OCI-LY3 (cell line): ENCODE results near the gene RAB31.
"Not testable (repeated sequence)": the region's sequence is repeated elsewhere in the genome, so short reads cannot be mapped to it uniquely, and the experiment has no call there.

Experiments
- H2AFZ ChIP-seq: fragments of 200-600, 300-600 bp; shearing (Covaris generic); 2 replicates; pipeline ENCODE4 v1.6.0; 2014; ENCODE audit warnings: antibody characterized with exemption, low read depth, low read length
- H3K27ac ChIP-seq: fragments of 200-600, 300-600 bp; sonication (generic); 2 replicates; pipeline ENCODE4 v1.5.1; 2014; ENCODE audit warnings: mild to moderate bottlenecking, low read length, moderate library complexity, mixed read lengths
- H3K27me3 ChIP-seq: fragments of 200-600, 300-600 bp; sonication (generic); 2 replicates; pipeline ENCODE4 v1.6.1; 2014; ENCODE audit warnings: low read depth, low read length, mixed read lengths
- H3K36me3 ChIP-seq: fragments of 200-600, 300-600 bp; sonication (generic); replicated peaks from 2 replicates; pipeline ENCODE3; 2014; ENCODE audit warnings: low read depth, low read length, mixed read lengths
- H3K4me1 ChIP-seq: fragments of 300-600, 200-600 bp; sonication (generic); 2 replicates; pipeline ENCODE4 v1.6.1; 2014; ENCODE audit warnings: low read length, mixed read lengths
- H3K4me2 ChIP-seq: fragments of 200-600, 300-600 bp; sonication (generic); 2 replicates; pipeline ENCODE4 v1.6.1; 2014; ENCODE audit warnings: low read length, mixed read lengths
- H3K4me3 ChIP-seq: fragments of 300-600, 200-600 bp; sonication (generic); 2 replicates; pipeline ENCODE4 v1.5.1; 2014; ENCODE audit warnings: antibody characterized with exemption, mild to moderate bottlenecking, low read length, moderate library complexity
- H3K79me2 ChIP-seq: fragments of 300-600, 200-600 bp; shearing (Covaris generic); 2 replicates; pipeline ENCODE4 v1.6.1; 2014; ENCODE audit warnings: mild to moderate bottlenecking, low read length, mixed read lengths
- H3K9ac ChIP-seq: fragments of 300-600, 200-600 bp; shearing (Covaris generic); 2 replicates; pipeline ENCODE4 v1.6.0; 2014; ENCODE audit warnings: mild to moderate bottlenecking, low read length, moderate library complexity
- H3K9me3 ChIP-seq: fragments of 200-600, 300-600 bp; shearing (Covaris generic); 2 replicates; pipeline ENCODE4 v1.6.1; 2014; ENCODE audit warnings: low read length, mixed read lengths; ENCODE audit not compliant: insufficient read depth
- H4K20me1 ChIP-seq: fragments of 200-600, 300-600 bp; sonication (generic); 2 replicates; pipeline ENCODE4 v1.6.1; 2016; ENCODE audit warnings: low read length, mixed read lengths; ENCODE audit not compliant: insufficient read depth
- EZH2phosphoT487 ChIP-seq: fragments of 200-600 bp; shearing (Covaris generic); IDR thresholded peaks from 2 replicates; pipeline ENCODE4 v1.6.1; 2018; ENCODE audit warnings: antibody characterized with exemption, mixed run types, low read depth
- TF ChIP-seq, protein P1 (sequence below): fragments of 200-600, 300-600 bp; sonication (generic); IDR thresholded peaks from 2 replicates; pipeline ENCODE4 v1.5.1; 2014; ENCODE audit warnings: antibody characterized with exemption, low read length, low read depth

RAB31 gene

DNA sequence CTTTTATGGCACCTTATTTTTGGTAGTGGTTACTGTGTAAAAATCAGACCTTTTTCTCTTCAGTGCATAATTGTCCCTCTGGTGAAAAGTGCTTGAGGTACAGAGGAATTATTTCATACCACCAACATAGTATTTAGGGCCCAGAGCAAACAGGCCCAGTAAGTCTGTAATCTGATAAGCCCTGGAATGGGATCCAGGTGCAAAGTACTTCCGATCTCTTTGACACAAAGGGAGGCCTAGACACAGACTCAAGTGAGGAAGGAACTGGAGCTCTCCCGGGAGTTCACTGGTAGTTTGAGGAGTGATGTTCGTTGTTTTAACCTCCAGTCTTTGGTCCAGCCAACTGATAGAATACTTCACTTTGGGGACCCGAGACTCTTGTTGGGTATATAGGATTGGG lies 57.4 kb downstream of the RAB31 start:
- H3K4me3 ChIP-seq, result no peak overlapping the region
- H3K27ac ChIP-seq, result no peak overlapping the region
- no peaks in the 10 kb centered on the region for H3K79me2 ChIP-seq
- no peak overlapping the region for H3K4me2 ChIP-seq
- H3K9ac ChIP-seq, result no peak overlapping the region
- no peaks in the 10 kb centered on the region for H4K20me1 ChIP-seq
- TF ChIP-seq EZH2phosphoT487, result no peak
- TF ChIP-seq, protein P1, sequence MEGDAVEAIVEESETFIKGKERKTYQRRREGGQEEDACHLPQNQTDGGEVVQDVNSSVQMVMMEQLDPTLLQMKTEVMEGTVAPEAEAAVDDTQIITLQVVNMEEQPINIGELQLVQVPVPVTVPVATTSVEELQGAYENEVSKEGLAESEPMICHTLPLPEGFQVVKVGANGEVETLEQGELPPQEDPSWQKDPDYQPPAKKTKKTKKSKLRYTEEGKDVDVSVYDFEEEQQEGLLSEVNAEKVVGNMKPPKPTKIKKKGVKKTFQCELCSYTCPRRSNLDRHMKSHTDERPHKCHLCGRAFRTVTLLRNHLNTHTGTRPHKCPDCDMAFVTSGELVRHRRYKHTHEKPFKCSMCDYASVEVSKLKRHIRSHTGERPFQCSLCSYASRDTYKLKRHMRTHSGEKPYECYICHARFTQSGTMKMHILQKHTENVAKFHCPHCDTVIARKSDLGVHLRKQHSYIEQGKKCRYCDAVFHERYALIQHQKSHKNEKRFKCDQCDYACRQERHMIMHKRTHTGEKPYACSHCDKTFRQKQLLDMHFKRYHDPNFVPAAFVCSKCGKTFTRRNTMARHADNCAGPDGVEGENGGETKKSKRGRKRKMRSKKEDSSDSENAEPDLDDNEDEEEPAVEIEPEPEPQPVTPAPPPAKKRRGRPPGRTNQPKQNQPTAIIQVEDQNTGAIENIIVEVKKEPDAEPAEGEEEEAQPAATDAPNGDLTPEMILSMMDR, result no peak
- no peaks in the 10 kb centered on the region for H3K9me3 ChIP-seq
- H3K36me3 ChIP-seq, result no peaks in the 10 kb centered on the region
- H3K27me3 ChIP-seq, result no peaks in the 10 kb centered on the region
- H3K4me1 ChIP-seq, result no peaks in the 10 kb centered on the region
- no peak overlapping the region for H2AFZ ChIP-seq

DNA sequence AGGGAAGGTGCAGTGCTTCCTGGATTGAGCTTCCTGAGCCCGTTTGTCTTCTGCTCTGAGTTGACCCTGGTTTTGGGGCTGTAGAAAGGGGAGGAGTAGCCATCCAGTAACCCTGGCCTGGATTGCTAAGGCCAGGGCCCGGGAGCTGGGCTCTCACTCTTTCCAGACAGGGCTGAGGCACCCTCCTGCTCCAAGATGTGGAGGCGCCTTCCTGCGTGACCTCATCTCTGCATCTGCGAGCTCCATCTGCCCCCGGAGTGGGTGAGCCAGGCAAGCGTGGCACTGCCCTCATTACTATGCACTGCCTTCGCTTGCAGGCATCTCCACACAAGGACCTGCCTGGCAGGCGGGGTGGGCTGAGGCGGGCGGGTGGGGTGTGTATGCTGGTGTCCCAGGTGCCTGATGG lies 58.0 kb downstream of the RAB31 start:
- Histone ChIP-seq H3K4me1 (peaks cover 3% of the 10 kb centered on the region), H3K79me2 (no peaks in the 10 kb centered on the region), H3K9me3 (no peaks in the 10 kb centered on the region), H3K27me3 (no peaks in the 10 kb centered on the region), H3K27ac (no peak overlapping the region), H4K20me1 (no peaks in the 10 kb centered on the region), H2AFZ (no peak overlapping the region), H3K4me2 (no peak overlapping the region), H3K36me3 (no peaks in the 10 kb centered on the region), H3K4me3 (no peak overlapping the region), H3K9ac (no peak overlapping the region)
- no peak for TF ChIP-seq EZH2phosphoT487
- TF ChIP-seq, protein P1, result no peak

DNA sequence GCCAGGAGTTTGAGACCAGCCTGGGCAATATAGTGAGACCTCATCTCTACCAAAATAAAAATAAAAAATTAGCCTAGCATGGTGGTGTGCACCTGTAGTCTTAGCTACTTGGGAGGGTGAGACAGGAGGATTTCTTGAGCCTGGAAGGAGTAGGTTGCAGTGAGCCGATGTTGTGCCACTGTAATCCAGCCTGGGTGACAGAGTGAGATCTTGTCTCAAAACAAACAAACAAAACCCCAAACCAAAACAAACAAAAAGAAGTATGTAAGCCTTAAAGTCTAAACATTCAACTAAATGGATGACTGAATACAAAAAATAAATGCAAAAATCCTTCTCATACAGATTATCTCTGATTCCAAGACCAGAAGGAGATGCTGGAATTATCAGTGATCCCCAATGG lies 58.6 kb downstream of the RAB31 start:
- H3K79me2 ChIP-seq, result no peaks in the 10 kb centered on the region

DNA sequence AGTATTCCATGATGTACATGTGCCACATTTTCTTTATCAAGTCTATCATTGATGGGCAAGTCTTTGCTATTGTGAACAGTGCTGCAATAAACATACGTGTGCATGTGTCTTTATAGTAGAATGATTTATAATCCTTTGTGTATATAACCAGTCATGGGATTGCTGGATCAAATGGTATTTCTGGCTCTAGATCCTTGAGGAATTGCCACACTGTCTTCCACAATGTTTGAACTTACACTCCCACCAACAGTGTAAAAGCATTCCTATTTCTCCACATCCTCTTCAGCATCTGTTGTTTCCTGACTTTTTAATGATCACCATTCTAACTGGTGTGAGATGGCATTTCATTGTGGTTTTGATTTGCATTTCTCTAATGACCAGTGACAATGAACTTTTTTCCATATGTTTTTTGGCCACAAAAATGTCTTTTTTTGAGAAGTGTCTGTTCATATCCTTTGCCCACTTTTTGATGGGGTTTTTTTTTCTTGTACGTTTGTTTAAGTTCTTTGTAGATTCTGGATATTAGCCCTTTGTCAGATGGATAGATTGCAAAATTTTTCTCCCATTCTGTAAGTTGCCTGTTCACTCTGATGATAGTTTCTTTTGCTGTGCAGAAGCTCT lies 60.1 kb downstream of the RAB31 start:
- not testable (repeated sequence) for H3K36me3 ChIP-seq, H3K9ac ChIP-seq, H3K27me3 ChIP-seq, H3K27ac ChIP-seq, H3K4me2 ChIP-seq, H3K4me3 ChIP-seq, H4K20me1 ChIP-seq, H3K79me2 ChIP-seq, H3K9me3 ChIP-seq, H2AFZ ChIP-seq
- peaks cover 15% of the 10 kb centered on the region for H3K4me1 ChIP-seq

More for the DNA sequence above, 58.6 kb downstream of the RAB31 start:
- no peaks in the 10 kb centered on the region for H3K9me3 ChIP-seq
- no peaks in the 10 kb centered on the region for H4K20me1 ChIP-seq
- H3K36me3 ChIP-seq, result no peaks in the 10 kb centered on the region
- H3K4me3 ChIP-seq, result no peak overlapping the region
- TF ChIP-seq, protein P1, result no peak
- no peak for TF ChIP-seq EZH2phosphoT487
- no peak overlapping the region for H3K27ac ChIP-seq
- no peak overlapping the region for H2AFZ ChIP-seq
- peaks cover 8% of the 10 kb centered on the region for H3K4me1 ChIP-seq
- no peak overlapping the region for H3K9ac ChIP-seq
- no peak overlapping the region for H3K4me2 ChIP-seq
- no peaks in the 10 kb centered on the region for H3K27me3 ChIP-seq

DNA sequence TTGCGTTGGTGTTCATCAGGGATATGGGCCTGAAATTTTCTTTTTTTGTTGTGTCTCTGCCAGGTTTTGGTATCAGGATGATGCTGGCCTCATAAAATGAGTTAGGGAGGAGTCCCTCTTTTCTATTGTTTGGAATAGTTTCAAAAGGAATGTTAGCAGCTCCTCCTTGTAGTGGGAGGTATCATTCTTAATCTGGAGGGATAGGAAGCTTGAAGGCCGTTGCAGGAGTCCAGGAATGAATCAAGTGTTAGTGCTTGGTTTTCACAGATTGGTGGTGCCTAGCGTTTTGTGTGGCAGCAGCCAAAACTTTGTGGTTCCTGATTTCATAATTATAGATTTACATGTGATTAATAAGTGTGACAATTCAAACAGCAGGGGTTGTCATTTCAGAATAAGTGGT lies 62.0 kb downstream of the RAB31 start:
- H3K79me2 ChIP-seq, H4K20me1 ChIP-seq, H3K9me3 ChIP-seq, H3K9ac ChIP-seq, H2AFZ ChIP-seq, H3K27me3 ChIP-seq, H3K4me3 ChIP-seq, H3K36me3 ChIP-seq, H3K4me2 ChIP-seq, H3K27ac ChIP-seq: not testable (repeated sequence)
- H3K4me1 ChIP-seq, result peaks cover 15% of the 10 kb centered on the region
